ENCODE measurements around the gene PPP2R5D.
"Not testable (repeated sequence)": the region's sequence is repeated elsewhere in the genome, so short reads cannot be mapped to it uniquely, and the experiment has no call there.

PPP2R5D gene

GRCh38 chr6:42996513-42996912, 12.1 kb downstream of the PPP2R5D start:
- no peak for DNase-seq

GRCh38 chr6:42998205-42998604, 13.8 kb downstream of the PPP2R5D start:
- DNase-seq, result not testable (repeated sequence)

- no peak for DNase-seq
These were observed 17.5 kb downstream of the PPP2R5D start for GRCh38 chr6:43001843-43002242.

GRCh38 chr6:43005844-43006243, 21.5 kb downstream of the PPP2R5D start:
- no peak for DNase-seq

- no peak for DNase-seq
These were observed 21.9 kb downstream of the PPP2R5D start for GRCh38 chr6:43006251-43006650.

- no peak for DNase-seq
These were observed 22.8 kb downstream of the PPP2R5D start for GRCh38 chr6:43007126-43007525.

- DNase-seq, result peak; percentile 36 to 52 (median 43)
These were observed 24.8 kb downstream of the PPP2R5D start for GRCh38 chr6:43009124-43009523.

- no peak for DNase-seq
These were observed 26.8 kb downstream of the PPP2R5D start for GRCh38 chr6:43011207-43011606.

- no peak for DNase-seq
These were observed 28.0 kb downstream of the PPP2R5D start for GRCh38 chr6:43012364-43012763.

- DNase-seq, result peak; percentile 20 to 25 (median 21)
These were observed 28.9 kb downstream of the PPP2R5D start for GRCh38 chr6:43013097-43013842.

GRCh38 chr6:43013843-43014433, 29.6 kb downstream of the PPP2R5D start, which contains the start of the genes KLHDC3 and MEA1:
Gene KLHDC3, plus strand, starts transcription at chr6:43014249. Its CDS starts 2,944 bp downstream, at chr6:43017193.
Gene MEA1, minus strand, starts transcription at chr6:43013946. Its CDS starts 133 bp downstream, at chr6:43013813.
- peak; percentile 99 to 100 (median 100) for DNase-seq

- DNase-seq, result peak; percentile 3 to 33 (median 7)
These were observed 30.1 kb downstream of the PPP2R5D start for GRCh38 chr6:43014434-43014909.

GRCh38 chr6:43016176-43016942, 32.0 kb downstream of the PPP2R5D start:
- DNase-seq, result peak in 2 of 3 donors; percentile 14 to 17

GRCh38 chr6:43016943-43017334, 32.6 kb downstream of the PPP2R5D start:
- DNase-seq, result no peak

- DNase-seq, result no peak
These were observed 34.8 kb downstream of the PPP2R5D start for GRCh38 chr6:43019152-43019551.

- DNase-seq, result peak in 2 of 3 donors; percentile 9 to 11
These were observed 35.8 kb downstream of the PPP2R5D start for GRCh38 chr6:43020052-43020705.

GRCh38 chr6:43020847-43021246, 36.5 kb downstream of the PPP2R5D start:
- DNase-seq, result no peak

- peak; percentile 80 to 91 (median 82) for DNase-seq
These were observed 37.1 kb downstream of the PPP2R5D start, which contains the start of gene RRP36 for GRCh38 chr6:43021270-43022047. Gene RRP36, plus strand, starts transcription at chr6:43021623. Its CDS starts 32 bp downstream, at chr6:43021655.

- DNase-seq, result no peak
These were observed 40.1 kb downstream of the PPP2R5D start for GRCh38 chr6:43024436-43024835.

GRCh38 chr6:43026365-43026764, 42.0 kb downstream of the PPP2R5D start:
- no peak for DNase-seq

GRCh38 chr6:43029120-43029519, 44.8 kb downstream of the PPP2R5D start:
- no peak for DNase-seq

GRCh38 chr6:43032326-43032725, 48.0 kb downstream of the PPP2R5D start:
- no peak for DNase-seq
